Ascending aorta (tissue), 2 donors: ENCODE measurements around the gene LEMD2. TPM values are rescaled to one million over a fixed set of nuclear protein-coding genes. Genes with fewer than 3 reads are reported as not detected.

ENCODE experiments used
- DNase-seq, 2 donors: peaks; one replicate each; pipeline ENCODE4 v3.0.0-alpha.2; 2019; ENCODE audit warnings: low spot score in 2 of 2
- H3K27ac ChIP-seq, 2 donors: fragments of 200-600 bp; sonication (generic); one replicate each; pipeline ENCODE4 v1.5.1; 2016 to 2017; ENCODE audit warnings: mild to moderate bottlenecking in 1 of 2
- H3K27me3 ChIP-seq: fragments of 200-600 bp; sonication (generic); one replicate; pipeline ENCODE4 v1.5.1; 2017
- H3K36me3 ChIP-seq, 2 donors: fragments of 200-600 bp; sonication (generic); one replicate each; pipeline ENCODE4 v1.5.1; 2016
- H3K4me1 ChIP-seq, 2 donors: fragments of 200-600 bp; sonication (generic); one replicate each; pipeline ENCODE4 v1.5.1; 2016 to 2017; ENCODE audit warnings: mild to moderate bottlenecking in 1 of 2
- H3K4me3 ChIP-seq, 2 donors: fragments of 200-600 bp; sonication (generic); one replicate each; pipeline ENCODE4 v1.5.1; 2016 to 2017; ENCODE audit warnings: mild to moderate bottlenecking in 1 of 2
- H3K9me3 ChIP-seq, 2 donors: fragments of 200-600 bp; sonication (generic); one replicate each; pipeline ENCODE4 v1.5.1; 2016
- intact Hi-C: fragments of 100-400 bp; cut with DNase I; formaldehyde crosslinking; loops from one replicate; pipeline ENCODE4 v1.15.1; 2023
- total RNA-seq: library from RNA; depleted of rRNA; stranded (reverse); fragments of >200 nt; gene quantifications from one replicate; pipeline ENCODE4 v1.1.0, GENCODE V29; 2016
- TF ChIP-seq, protein P1 (sequence below), 3 experiments: fragments of 200-600 bp in 2 of 3; fragments of 450-650 bp in 1 of 3; sonication (generic) in 2 of 3; IDR thresholded peaks; one replicate each; pipeline ENCODE4 v1.5.1; 2016 to 2019; ENCODE audit warnings: antibody characterized with exemption in 3 of 3, mild to moderate bottlenecking in 1 of 3, moderate library complexity in 1 of 3

Gene LEMD2
- total RNA-seq, 1 donor from 2014 or later = 104 TPM

- Histone ChIP-seq H3K36me3 (peaks cover 25 to 31% of the 10 kb centered on the region in 2 donors), H3K27me3 (no peaks in the 10 kb centered on the region), H3K27ac (peak overlapping the region; percentile 80 to 92), H3K9me3 (no peaks in the 10 kb centered on the region), H3K4me1 (peaks cover 12 to 44% of the 10 kb centered on the region in 2 donors), H3K4me3 (peak overlapping the region in 1 of 2 donors; percentile 42)
- DNase-seq = no peak
- TF ChIP-seq, protein P1, sequence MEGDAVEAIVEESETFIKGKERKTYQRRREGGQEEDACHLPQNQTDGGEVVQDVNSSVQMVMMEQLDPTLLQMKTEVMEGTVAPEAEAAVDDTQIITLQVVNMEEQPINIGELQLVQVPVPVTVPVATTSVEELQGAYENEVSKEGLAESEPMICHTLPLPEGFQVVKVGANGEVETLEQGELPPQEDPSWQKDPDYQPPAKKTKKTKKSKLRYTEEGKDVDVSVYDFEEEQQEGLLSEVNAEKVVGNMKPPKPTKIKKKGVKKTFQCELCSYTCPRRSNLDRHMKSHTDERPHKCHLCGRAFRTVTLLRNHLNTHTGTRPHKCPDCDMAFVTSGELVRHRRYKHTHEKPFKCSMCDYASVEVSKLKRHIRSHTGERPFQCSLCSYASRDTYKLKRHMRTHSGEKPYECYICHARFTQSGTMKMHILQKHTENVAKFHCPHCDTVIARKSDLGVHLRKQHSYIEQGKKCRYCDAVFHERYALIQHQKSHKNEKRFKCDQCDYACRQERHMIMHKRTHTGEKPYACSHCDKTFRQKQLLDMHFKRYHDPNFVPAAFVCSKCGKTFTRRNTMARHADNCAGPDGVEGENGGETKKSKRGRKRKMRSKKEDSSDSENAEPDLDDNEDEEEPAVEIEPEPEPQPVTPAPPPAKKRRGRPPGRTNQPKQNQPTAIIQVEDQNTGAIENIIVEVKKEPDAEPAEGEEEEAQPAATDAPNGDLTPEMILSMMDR (IDR thresholded peaks at IDR 0.05) = no peak
- intact Hi-C loops = loop anchor here (2.0 kb wide), 1 partner anchor 25 kb away; no protein-coding TSS in a partner anchor
Observed at GRCh38 chr6:33770124-33770832, 18.7 kb downstream of the LEMD2 start.

GRCh38 chr6:33769248-33769821 is 19.6 kb downstream of the LEMD2 start:
- peaks cover 12 to 44% of the 10 kb centered on the region in 2 donors for H3K4me1 ChIP-seq
- no peaks in the 10 kb centered on the region for H3K27me3 ChIP-seq
- H3K4me3 ChIP-seq = no peak overlapping the region
- no peak for DNase-seq
- H3K27ac ChIP-seq = peak overlapping the region; percentile 80 to 92
- peaks cover 17 to 22% of the 10 kb centered on the region in 2 donors for H3K36me3 ChIP-seq
- H3K9me3 ChIP-seq = no peaks in the 10 kb centered on the region
- TF ChIP-seq, protein P1 (IDR thresholded peaks at IDR 0.05) = no peak
- intact Hi-C loops = loop anchor here (2.0 to 5.0 kb wide), 2 partner anchors 182 to 385 kb away; no protein-coding TSS in a partner anchor

GRCh38 chr6:33768644-33769120 is 20.2 kb downstream of the LEMD2 start:
- Histone ChIP-seq H3K27ac (peak overlapping the region; percentile 80 to 92), H3K9me3 (no peaks in the 10 kb centered on the region), H3K36me3 (peaks cover 14 to 16% of the 10 kb centered on the region in 2 donors), H3K27me3 (no peaks in the 10 kb centered on the region), H3K4me3 (no peak overlapping the region), H3K4me1 (peaks cover 12 to 44% of the 10 kb centered on the region in 2 donors)
- TF ChIP-seq, protein P1 (IDR thresholded peaks at IDR 0.05) = peak; percentile 52 to 77 (median 67)
- intact Hi-C loops = loop anchor here (2.0 to 5.0 kb wide), 2 partner anchors 181 to 386 kb away; no protein-coding TSS in a partner anchor
- peak in 1 of 2 donors; percentile 90 for DNase-seq

DNA sequence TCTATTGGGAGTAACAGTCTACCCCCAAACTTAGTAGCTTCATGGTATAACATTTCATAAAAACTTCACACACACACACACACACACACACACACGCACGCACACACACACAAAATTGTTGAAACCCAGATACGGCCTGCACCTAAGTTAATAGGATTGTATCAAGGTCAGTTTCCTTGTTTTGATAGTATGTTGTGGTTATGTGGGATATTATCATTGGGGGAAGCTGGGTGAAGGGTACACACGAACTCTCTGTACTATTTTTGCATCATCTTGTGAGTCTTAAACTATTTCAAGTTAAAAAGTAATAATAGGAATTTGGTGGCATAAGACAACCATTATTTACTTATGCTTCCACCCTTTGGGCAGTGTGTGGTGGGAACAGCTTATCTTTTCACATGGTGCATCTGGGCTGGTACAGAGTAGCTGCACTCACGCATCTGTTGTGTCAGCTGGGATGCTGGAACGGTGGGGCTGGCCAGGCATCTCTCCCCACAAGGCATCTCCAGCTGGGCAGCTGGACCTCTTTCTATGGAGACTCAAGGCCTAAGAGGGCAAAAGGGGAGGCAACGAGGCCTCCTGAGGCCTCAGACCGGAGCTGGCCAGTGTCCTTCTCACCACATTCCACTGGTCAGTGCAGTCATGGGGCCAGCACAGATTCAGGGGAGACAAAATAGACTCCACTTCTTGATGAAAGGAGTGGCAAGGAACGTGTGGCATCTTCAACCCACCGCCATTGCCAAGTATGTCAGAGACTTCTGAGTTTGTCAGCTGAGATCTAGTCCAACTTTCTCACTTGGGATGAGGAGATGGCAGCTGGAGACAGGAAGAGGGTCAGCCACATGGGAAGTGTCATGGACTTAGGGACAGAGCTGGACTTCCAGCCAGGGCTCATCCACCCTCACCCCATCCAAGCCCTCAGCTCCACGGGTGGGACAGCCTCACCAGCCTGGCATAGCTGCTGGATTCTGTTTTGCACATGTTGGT is 21.7 kb downstream of the LEMD2 start:
- peaks cover under 1 to 1% of the 10 kb centered on the region in 2 donors for H3K36me3 ChIP-seq
- intact Hi-C loops = loop anchor here (5.0 kb wide), 1 partner anchor 180 kb away; no protein-coding TSS in a partner anchor
- H3K4me1 ChIP-seq = peaks cover 11 to 33% of the 10 kb centered on the region in 2 donors
- H3K9me3 ChIP-seq = no peaks in the 10 kb centered on the region
- TF ChIP-seq, protein P1 (IDR thresholded peaks at IDR 0.05) = no peak
- H3K4me3 ChIP-seq = no peak overlapping the region
- no peaks in the 10 kb centered on the region for H3K27me3 ChIP-seq
- H3K27ac ChIP-seq = no peak overlapping the region
- no peak for DNase-seq

DNA sequence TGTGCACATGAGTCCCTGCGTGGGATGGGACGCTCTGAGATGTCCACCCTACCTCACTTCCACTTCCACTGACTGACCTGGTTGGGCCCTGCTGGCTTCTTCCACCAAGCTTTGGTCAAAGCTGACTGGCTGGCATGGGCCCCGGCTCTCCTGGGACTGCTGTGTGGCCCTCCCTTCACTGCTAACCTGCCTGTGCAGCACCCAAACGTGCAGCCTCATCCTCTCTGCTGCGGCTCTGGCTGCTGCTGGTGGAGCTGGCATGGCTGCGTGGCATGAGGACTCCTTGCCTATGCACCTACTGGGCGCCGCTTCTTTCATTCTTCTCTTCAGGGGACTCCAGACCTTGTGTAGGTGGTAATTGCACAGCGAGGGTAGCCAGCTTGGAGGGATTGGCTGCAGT is 23.6 kb downstream of the LEMD2 start:
- DNase-seq = no peak
- H3K9me3 ChIP-seq = no peaks in the 10 kb centered on the region
- no peaks in the 10 kb centered on the region for H3K36me3 ChIP-seq
- TF ChIP-seq, protein P1 (IDR thresholded peaks at IDR 0.05) = no peak
- H3K4me3 ChIP-seq = no peak overlapping the region
- no peaks in the 10 kb centered on the region for H3K27me3 ChIP-seq
- intact Hi-C loops = loop anchor here (5.0 kb wide), 1 partner anchor 178 kb away; no protein-coding TSS in a partner anchor
- no peak overlapping the region for H3K27ac ChIP-seq
- peaks cover under 1 to 16% of the 10 kb centered on the region in 2 donors for H3K4me1 ChIP-seq
